Stimulated activated CD8-positive, alpha-beta memory T cell treated with anti-CD3 and anti-CD28 coated beads, Interleukin-12 subunit alpha, Interleukin-12 subunit beta, amount 100 ng/mL, for 24 hours (primary cell): ENCODE measurements around the gene USP10.

Experiments used
- DNase-seq: peaks from one replicate; pipeline ENCODE4 v3.0.0-alpha.2; 2020; ENCODE audit errors: extremely low read depth

The USP10 gene

DNA sequence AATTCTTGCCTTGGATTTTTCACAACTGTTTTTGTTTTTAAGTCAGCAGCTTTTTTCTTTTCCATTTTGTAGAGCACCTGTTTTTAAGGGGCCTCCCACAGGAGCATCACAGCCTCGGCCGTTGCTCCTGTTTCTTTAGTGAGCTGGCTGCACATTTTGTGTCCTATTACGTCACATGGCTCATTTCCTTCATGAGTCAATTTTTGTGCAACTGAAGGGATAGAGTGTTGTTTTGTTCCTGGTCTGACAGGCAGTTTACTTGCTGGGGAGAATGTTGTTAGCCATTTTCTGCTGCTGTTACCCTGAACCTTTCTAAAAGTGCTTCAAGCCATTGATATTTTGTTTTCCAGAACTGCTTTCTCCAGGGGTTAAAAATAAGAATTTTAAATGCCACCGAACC lies 75.0 kb downstream of the USP10 start:
- DNase-seq = no peak

DNA sequence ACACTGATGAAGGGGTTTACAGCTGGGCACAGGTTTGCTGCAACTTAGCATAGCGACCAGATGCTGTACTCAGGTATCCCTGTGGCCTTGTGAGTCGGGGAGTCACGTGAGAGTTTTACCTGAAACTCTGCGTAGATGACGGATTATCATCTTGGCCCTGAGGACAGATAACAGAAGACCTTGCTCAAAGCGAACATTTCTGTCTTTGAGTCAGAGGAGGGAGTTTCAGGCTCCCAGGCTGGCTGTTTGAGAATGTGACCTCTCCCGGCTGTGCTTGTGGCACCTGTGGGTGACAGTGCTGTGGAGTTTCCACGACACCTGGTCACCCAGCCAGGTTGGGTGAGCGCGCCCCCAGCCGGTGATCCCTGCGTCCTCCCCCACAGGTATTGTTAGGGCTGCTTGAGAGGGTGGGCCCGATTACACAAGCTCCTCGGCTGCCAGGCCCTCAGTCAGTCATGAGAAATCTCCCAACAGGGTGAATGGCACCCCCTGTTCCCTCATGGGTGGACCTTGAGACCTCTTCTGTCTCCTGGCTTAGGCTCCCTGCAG lies 75.5 kb downstream of the USP10 start:
- no peak for DNase-seq

DNA sequence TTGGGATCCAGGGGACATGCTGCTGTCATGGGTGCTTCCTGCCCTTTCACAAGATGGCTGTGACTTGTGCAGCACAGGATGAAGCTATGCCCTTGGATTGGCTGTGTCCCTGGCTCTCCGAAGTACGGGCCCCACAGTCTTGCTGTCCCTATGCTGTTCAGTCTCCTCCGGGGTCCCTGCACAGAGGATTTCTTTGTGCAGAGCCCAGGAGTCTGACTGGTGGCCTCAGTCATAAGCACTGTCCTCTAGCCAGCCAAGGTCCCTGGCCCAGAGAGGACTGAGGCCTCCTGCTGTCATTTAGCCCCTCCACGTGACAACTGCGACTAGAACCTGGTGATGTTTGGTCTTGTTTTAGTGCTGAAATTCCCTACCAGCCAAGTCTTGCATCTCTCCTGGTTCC lies 77.6 kb downstream of the USP10 start:
- DNase-seq = no peak

- DNase-seq = no peak
Measured at GRCh38 chr16:84778720-84779119, 78.9 kb downstream of the USP10 start.

- no peak for DNase-seq
Measured at GRCh38 chr16:84780063-84780462, 80.3 kb downstream of the USP10 start.

DNA sequence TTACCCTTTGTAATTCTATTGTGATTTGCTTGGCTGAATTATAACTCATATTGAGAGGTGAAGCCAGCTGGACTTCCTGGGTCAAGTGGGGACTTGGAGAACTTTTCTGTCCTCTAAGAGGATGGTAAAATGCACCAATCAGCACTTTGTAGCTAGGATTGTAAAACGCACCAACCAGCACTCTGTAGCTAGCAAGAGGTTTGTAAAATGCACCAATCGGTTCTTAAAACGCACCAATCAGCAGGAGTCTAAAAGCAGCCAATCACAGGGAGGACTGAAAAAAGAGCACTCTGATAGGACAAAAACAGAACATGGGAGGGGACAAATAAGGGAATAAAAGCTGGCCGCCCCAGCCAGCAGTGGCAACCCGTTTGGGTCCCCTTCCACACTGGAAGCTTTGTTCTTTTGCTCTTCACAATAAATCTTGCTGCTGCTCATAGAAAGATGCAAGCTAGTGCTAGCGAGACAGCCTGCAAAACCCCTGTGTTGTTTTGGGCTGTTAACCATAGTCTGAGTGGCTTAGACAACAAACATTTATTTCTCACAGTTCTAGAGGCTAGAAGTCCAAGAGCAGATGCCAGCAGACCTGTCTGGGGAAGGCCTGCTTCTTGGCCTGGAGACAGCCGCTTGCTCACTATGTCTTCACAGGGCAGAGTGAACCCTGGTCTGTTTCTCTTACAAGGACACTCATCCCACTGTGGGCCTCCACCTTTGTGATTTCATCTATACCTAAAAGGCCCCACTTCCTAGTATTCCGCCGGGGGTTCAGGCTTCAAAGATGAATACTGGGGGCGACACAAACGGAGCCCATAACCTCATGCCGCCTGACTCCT lies 81.0 kb downstream of the USP10 start:
- DNase-seq = no peak

DNA sequence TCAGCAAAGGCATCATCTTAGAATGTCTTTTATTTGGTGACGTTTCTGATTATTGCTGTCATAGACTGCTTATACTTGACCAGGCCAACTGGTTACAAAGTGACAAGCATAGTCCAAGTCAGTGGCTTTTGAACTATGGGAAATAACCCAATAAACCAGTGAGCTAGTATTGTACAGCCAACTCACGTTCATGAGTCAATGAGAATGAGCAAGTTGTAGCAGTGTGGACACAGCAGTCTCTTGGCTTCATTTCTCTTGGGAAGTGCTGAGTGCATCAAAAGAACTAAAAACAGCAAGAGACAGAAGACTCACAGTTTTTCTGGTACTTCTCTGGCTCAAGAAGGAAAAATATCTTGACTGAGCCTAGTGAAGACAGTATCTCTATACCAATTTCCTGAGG lies 83.0 kb downstream of the USP10 start:
- DNase-seq = no peak

DNA sequence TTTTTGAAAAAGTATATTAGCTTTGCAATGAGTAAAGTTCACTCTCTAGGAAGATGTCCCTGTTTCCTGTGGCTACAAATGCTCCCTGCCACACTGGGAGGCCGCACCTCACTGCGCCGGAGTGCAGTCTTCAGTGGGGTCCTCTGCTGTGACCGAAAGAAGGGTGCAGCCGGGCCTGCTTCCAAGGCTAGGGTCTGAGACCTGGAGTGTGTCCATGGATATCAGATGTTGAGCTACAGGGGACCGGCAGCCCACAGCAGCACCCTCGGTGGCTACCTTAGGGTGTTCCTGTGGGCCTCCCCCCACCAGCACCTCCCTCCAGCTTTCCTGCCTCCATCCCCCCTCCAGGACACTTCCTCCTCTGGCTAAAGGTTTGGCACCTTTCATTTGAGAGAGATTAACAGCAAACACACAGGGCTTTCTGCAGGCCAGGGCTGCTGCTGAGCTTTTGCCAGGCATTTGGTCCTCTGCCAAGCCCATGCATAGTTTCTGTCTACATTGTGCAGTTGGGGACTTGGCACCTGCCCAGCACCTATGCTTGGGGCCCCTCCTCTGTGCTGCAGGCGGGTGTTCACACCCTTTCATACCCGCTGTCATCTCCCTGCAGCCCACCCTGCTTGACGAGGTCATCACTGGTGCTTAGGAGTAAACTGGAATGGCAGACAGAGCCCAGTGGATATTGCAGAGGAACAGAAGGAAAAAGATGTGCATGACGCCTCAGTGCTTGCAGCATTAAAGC lies 86.2 kb downstream of the USP10 start:
- DNase-seq = no peak

GRCh38 chr16:84786605-84787262 lies 86.9 kb downstream of the USP10 start:
- DNase-seq = no peak

DNA sequence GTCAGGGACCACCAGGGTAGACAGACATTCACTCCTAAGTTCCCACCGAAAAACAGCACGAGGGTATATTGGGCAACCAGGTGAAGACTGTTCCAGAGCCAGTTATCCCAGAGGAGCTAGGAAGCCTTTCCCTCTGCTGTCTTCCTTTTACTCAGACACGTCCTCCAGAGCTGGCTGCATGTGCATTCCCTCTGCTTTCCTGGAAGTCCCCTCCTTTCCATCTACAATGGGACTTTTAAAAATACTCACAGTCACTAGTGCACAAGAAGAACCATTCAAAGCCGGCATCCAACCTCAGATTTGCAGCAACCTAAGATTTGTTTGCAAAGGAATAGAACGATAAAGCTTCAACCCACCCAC lies 87.4 kb downstream of the USP10 start:
- no peak for DNase-seq

GRCh38 chr16:84788920-84789391 lies 89.2 kb downstream of the USP10 start:
- no peak for DNase-seq

GRCh38 chr16:84789431-84789830 lies 89.6 kb downstream of the USP10 start:
- no peak for DNase-seq

- no peak for DNase-seq
Measured at GRCh38 chr16:84790301-84790700, 90.5 kb downstream of the USP10 start.

DNA sequence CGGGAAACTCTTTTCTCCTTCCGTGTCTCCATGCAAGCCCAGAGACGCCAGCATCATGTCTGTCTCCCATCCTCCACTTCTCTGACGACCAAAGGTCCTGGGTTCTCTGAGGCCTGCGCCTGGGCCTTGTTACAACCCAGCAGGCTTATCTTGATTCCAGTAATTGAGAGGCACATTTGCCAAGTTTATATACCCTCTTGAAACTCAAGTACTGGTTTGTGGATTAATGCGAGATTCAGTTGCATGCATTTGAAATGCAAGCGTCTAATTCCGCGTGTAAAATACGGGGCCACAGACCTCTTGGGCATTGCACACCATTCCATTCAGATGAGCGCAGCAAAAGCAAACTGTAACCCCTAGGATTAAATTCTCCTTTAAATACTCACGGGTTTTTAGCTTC lies 91.3 kb downstream of the USP10 start:
- DNase-seq = no peak

DNA sequence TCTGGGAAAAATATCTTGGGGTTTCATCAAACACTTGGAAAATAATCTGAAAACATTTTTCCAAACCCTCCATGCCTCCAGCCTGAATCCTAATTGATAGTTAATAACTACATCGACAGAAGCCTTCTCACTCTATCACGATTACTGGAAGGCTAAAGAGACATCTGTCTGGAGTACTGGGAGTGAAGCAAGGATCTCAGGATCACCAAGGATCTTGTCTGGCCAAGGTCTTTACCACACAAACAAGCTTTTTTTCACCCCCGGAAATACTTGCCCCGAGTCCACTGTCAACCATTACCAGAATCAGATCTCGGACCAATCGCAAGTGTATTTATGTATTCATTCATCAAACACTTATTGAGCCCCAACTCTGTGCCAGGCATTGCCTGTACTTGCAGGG lies 91.7 kb downstream of the USP10 start:
- no peak for DNase-seq

DNA sequence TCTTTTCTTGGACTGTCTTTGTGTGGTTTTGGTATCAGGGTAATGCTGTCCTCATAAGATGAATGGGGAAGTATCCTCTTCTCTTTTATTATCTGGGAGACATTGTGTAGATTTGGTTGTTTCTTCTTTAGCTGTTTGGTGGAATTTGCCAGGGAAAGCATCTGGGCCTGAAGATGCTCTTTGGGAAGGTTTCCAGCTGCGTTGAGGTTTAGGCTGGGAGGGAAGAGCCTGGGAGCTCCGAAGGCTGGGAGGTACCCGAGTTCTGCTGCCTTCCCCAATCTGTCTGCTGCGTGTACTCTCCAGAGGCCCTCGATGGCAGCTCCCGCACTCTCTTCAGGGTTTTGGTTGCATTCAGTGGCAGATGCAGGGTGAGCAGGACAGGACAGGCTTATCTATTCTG lies 94.4 kb downstream of the USP10 start:
- no peak for DNase-seq

DNA sequence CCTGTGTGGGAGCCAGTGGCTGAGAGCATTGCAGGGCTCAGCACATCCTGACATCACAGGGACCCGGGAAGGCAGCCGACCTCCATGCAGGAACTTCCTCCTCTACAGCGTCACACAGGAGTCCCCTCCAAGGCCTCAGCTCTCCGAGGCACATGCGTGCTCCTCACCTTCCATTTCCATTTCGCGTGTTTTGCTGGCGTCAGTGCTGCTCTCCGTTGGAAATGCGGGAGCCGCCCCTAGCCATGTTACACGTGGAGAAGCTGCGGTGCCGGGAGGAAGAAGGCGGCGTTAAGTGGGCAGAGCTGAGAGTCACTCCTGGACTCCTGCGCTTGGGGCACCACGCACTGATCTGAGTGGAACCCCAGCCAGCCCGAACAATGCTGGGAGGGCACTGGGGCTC lies 94.8 kb downstream of the USP10 start:
- no peak for DNase-seq

- DNase-seq = no peak
Measured at GRCh38 chr16:84795329-84796053, 95.7 kb downstream of the USP10 start.

DNA sequence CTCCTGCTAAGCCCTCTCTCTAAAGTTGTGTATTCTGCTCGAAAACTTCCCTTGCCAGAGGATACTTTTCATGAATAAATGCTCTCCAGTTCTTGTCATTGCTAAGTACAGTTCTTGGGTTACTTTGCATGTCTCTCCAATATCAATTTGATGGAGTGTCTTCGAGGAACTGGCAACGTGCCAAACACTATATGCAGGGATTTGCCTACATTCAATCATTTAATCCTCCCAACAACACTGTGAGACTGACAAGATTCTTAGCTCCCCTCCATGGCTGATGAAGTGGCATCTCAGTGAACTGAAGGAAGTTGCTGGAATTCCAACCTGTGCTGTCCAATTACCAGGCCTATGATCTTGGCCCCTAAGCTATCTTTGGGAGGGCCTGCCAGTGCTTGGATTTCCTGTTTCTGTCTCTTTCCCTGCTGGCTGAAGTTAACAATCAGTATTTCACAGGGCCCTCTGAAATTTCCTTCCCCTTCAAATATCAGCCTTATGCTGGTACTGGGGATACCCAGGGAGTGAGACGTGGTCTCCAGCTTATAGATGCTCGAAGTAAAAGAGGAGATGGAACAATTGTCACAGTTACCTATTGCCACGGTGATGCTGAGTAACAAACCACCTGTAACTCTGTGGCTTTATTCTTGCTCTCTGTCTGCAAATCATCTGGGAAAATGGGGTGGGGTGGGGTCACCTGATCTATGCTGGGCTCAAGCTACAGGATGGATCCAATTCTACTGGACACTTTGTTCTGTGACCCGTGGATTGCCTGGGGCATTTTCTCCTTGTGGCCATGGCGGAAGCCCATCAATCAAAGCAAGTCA lies 100.6 kb downstream of the USP10 start:
- DNase-seq = no peak

DNA sequence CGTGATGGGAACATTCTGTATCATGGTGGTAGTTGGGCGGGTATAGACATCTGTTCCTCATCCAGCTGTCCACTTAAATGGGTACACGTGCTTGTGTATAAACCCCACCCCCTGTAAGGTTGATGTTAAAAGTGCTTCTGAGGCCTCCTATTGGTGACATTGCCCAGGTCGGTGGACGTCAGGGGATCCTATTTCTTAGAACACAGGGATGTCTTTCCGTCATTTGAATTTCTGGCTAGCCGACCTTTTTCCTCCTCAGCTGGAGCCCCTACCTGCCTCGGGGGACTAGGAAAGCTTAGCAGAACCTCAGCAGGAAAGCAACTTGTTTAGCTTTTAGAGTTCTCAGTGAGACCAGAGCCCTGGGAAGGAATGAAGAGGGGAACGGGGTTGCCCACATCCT lies 103.3 kb downstream of the USP10 start:
- DNase-seq = no peak

DNA sequence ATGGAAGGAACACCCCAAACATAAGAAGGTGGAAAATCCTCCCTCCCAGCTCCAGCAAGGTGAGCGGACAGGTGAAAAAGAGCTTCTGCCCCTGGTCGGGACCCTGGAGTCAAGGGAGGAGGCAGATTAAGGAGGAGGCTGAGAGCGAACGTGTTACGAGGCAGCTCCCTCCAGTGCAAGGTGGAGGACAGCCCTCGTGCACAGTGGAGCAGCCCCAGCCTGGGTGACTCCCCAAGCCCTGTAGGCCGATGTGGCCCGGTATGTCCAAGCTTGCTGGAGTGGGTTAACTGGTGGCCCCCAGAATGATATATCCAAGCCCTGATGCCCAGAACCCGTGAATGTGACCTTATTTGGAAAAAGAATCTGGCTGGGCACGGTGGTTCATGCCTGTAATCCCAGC lies 104.5 kb downstream of the USP10 start:
- no peak for DNase-seq
